HepG2 (cell line): ENCODE measurements around the gene FBXL13. TPM values are rescaled to one million over a fixed set of nuclear protein-coding genes. Genes with fewer than 3 reads are reported as not detected.
A peak's percentile ranks its signal among the peaks of the same experiment; 100 is the strongest.

Source experiments
- BCL6 ChIP-seq: IDR thresholded peaks from 2 replicates; pipeline ENCODE4 v1.6.1; 2016; ENCODE audit warnings: missing genetic modification reagents, missing compliant biosample characterization
- CHD2 ChIP-seq: IDR thresholded peaks from 2 replicates; pipeline ENCODE4 v1.6.1; 2011; ENCODE audit warnings: low read depth, low read length, improper control_type of control experiment
- CREBL2 ChIP-seq: sonication (generic); formaldehyde crosslinking; IDR thresholded peaks from 2 replicates; pipeline ENCODE4 v1.8.1; 2023; ENCODE audit warnings: missing genetic modification reagents, mild to moderate bottlenecking, borderline replicate concordance
- FOSL2 ChIP-seq: sonication (generic); formaldehyde crosslinking; IDR thresholded peaks from 2 replicates; pipeline ENCODE4 v1.4.0; 2020; ENCODE audit warnings: missing genetic modification reagents
- GMEB2 ChIP-seq: IDR thresholded peaks from 2 replicates; pipeline ENCODE4 v1.6.1; 2016; ENCODE audit warnings: missing biosample characterization, missing genetic modification reagents, low read depth
- HNRNPK ChIP-seq: fragments of 200-400 bp; formaldehyde crosslinking; IDR thresholded peaks from 2 replicates; pipeline ENCODE4 v1.6.1; 2018; ENCODE audit warnings: low read length, low read depth, moderate library complexity, mild to moderate bottlenecking; ENCODE audit not compliant: poor library complexity, severe bottlenecking
- HOXA9 ChIP-seq: sonication (generic); formaldehyde crosslinking; IDR thresholded peaks from 2 replicates; pipeline ENCODE4 v1.8.1; 2022; ENCODE audit warnings: missing genetic modification reagents, mild to moderate bottlenecking, moderate library complexity, borderline replicate concordance
- ISX ChIP-seq: sonication (generic); formaldehyde crosslinking; conservative IDR thresholded peaks from 2 replicates; pipeline ENCODE4 v1.5.0; 2020; ENCODE audit warnings: missing genetic modification reagents
- KAT8 ChIP-seq: IDR thresholded peaks from 2 replicates; pipeline ENCODE4 v1.6.1; 2016; ENCODE audit warnings: missing genetic modification reagents, missing compliant biosample characterization
- KLF15 ChIP-seq: sonication (generic); formaldehyde crosslinking; IDR thresholded peaks from 2 replicates; pipeline ENCODE4 v1.8.1; 2023; ENCODE audit warnings: borderline replicate concordance, mild to moderate bottlenecking, inconsistent platforms, missing genetic modification reagents, mixed read lengths
- NFE2 ChIP-seq: sonication (generic); formaldehyde crosslinking; IDR thresholded peaks from 2 replicates; pipeline ENCODE4 v1.4.0; 2020; ENCODE audit warnings: missing genetic modification reagents
- NR2F2 ChIP-seq: IDR thresholded peaks from 2 replicates; pipeline ENCODE4 v1.6.1; 2012; ENCODE audit warnings: low read depth, inconsistent platforms, borderline replicate concordance
- RARA ChIP-seq: IDR thresholded peaks from 2 replicates; pipeline ENCODE4 v1.6.1; 2016; ENCODE audit warnings: missing genetic modification reagents, missing compliant biosample characterization
- SALL2 ChIP-seq: sonication (generic); formaldehyde crosslinking; IDR thresholded peaks from 2 replicates; pipeline ENCODE4 v1.8.1; 2023; ENCODE audit warnings: mild to moderate bottlenecking, missing genetic modification reagents, inconsistent platforms
- TSC22D2 ChIP-seq: sonication (generic); formaldehyde crosslinking; IDR thresholded peaks from 2 replicates; pipeline ENCODE4 v1.5.1; 2020; ENCODE audit warnings: missing genetic modification reagents, mild to moderate bottlenecking, borderline replicate concordance
- ZFP36L1 ChIP-seq: sonication (generic); formaldehyde crosslinking; IDR thresholded peaks from 2 replicates; pipeline ENCODE4 v1.8.0; 2022; ENCODE audit warnings: mild to moderate bottlenecking, missing genetic modification reagents, moderate library complexity
- ZFX ChIP-seq: sonication (generic); formaldehyde crosslinking; IDR thresholded peaks from 2 replicates; pipeline ENCODE4 v1.4.0; 2020; ENCODE audit warnings: mild to moderate bottlenecking, low read depth, missing genetic modification reagents, moderate library complexity
- ZNF10 ChIP-seq: sonication (generic); formaldehyde crosslinking; IDR thresholded peaks from 2 replicates; pipeline ENCODE4 v1.4.0; 2020; ENCODE audit warnings: mild to moderate bottlenecking, low read depth, missing genetic modification reagents, borderline replicate concordance
- ZNF343 ChIP-seq: sonication (generic); formaldehyde crosslinking; IDR thresholded peaks from 2 replicates; pipeline ENCODE4 v1.4.0; 2020; ENCODE audit warnings: mild to moderate bottlenecking, missing genetic modification reagents
- ZNF451 ChIP-seq: sonication (generic); formaldehyde crosslinking; IDR thresholded peaks from 2 replicates; pipeline ENCODE4 v1.5.0; 2020; ENCODE audit warnings: mild to moderate bottlenecking, missing genetic modification reagents
- ZNF563 ChIP-seq: sonication (generic); formaldehyde crosslinking; IDR thresholded peaks from 2 replicates; pipeline ENCODE4 v1.8.0; 2022; ENCODE audit warnings: mild to moderate bottlenecking, moderate library complexity, missing genetic modification reagents
- ZNF672 ChIP-seq: sonication (generic); formaldehyde crosslinking; IDR thresholded peaks from 2 replicates; pipeline ENCODE4 v1.8.1; 2022; ENCODE audit warnings: missing genetic modification reagents
- ZNF687 ChIP-seq: sonication (generic); formaldehyde crosslinking; IDR thresholded peaks from 2 replicates; pipeline ENCODE4 v1.5.1; 2020; ENCODE audit warnings: mild to moderate bottlenecking, missing genetic modification reagents, moderate library complexity
- ZNF691 ChIP-seq: sonication (generic); formaldehyde crosslinking; IDR thresholded peaks from 2 replicates; pipeline ENCODE4 v1.4.0; 2020; ENCODE audit warnings: missing genetic modification reagents, low read depth, mild to moderate bottlenecking, borderline replicate concordance
- ZNF839 ChIP-seq: sonication (generic); formaldehyde crosslinking; IDR thresholded peaks from 2 replicates; pipeline ENCODE4 v1.4.0; 2020; ENCODE audit warnings: missing genetic modification reagents, mild to moderate bottlenecking, borderline replicate concordance
- polyA plus RNA-seq, 8 experiments: library from polyadenylated mRNA; depleted of rRNA in 3 of 8; stranded (reverse) in 7 of 8; unstranded in 1 of 8; fragments of >200 nt; fragmentation: Illumina TruSeq in 4 of 8; extraction: Trizol in 4 of 8; gene quantifications; 2 replicates each; pipeline versions ENCODE4 v1.2.1 to v1.2.3, GENCODE V29; 2011 to 2016; ENCODE audit warnings: low read depth in 4 of 8, missing spikeins in 1 of 8, mixed read lengths in 1 of 8; ENCODE audit not compliant: insufficient read depth in 1 of 8
- total RNA-seq, 5 experiments: library from RNA; depleted of rRNA; stranded (reverse); fragments of >200 nt; fragmentation: Illumina TruSeq; extraction: Trizol; gene quantifications; 2 replicates each; pipeline ENCODE4 v1.2.3, GENCODE V29; 2016; ENCODE audit warnings: low read depth in 1 of 5

The FBXL13 gene
- total and polyA plus RNA-seq, 2 of the 13 experiments (the other 11 are each of a cell fraction or from before 2014, with no cell fraction given) = 0.24 to 0.77 TPM

- TF ChIP-seq BCL6 (CRISPR knock-in tag) (0 out of 2 replicates have a peak, but pooled peaks have one; percentile 9), GMEB2 (CRISPR knock-in tag) (no peak), SALL2 (CRISPR knock-in tag) (0 out of 2 replicates have a peak, but pooled peaks have one; percentile 7), ZNF451 (CRISPR knock-in tag) (no peak), NFE2 (CRISPR knock-in tag) (no peak), ZNF563 (CRISPR knock-in tag) (0 out of 2 replicates have a peak, but pooled peaks have one; percentile 2), ZNF839 (CRISPR knock-in tag) (no peak), HNRNPK (no peak), CREBL2 (no peak; the same call in 1 of the 2 replicates), NR2F2 (no peak), KLF15 (CRISPR knock-in tag) (0 out of 2 replicates have a peak, but pooled peaks have one; percentile 15), ZNF10 (CRISPR knock-in tag) (no peak), RARA (CRISPR knock-in tag) (0 out of 2 replicates have a peak, but pooled peaks have one; percentile 18), ISX (0 out of 2 replicates have a peak, but pooled peaks have one; percentile 7), HOXA9 (CRISPR knock-in tag) (no peak), ZFP36L1 (CRISPR knock-in tag) (no peak), ZNF672 (CRISPR knock-in tag) (no peak), FOSL2 (CRISPR knock-in tag) (no peak), ZFX (CRISPR knock-in tag) (no peak), KAT8 (CRISPR knock-in tag) (no peak), TSC22D2 (CRISPR knock-in tag) (no peak), CHD2 (no peak), ZNF343 (CRISPR knock-in tag) (no peak), ZNF691 (no peak), ZNF687 (CRISPR knock-in tag) (peak; percentile 56)
These were observed 832 bp upstream of the FBXL13 start (continued) for GRCh38 chr7:103075337-103075918.
